Tibial nerve (tissue), 4 donors: ENCODE data around the gene CFAP161. TPM values are rescaled to one million over a fixed set of nuclear protein-coding genes. Genes with fewer than 3 reads are reported as not detected.

ENCODE experiments used
- DNase-seq, 2 donors: peaks; one replicate each; pipeline ENCODE4 v3.0.0-alpha.2; 2019; ENCODE audit warnings: low spot score in 2 of 2
- H3K27ac ChIP-seq, 4 donors: fragments of 200-600 bp; sonication (generic) in 3 of 4; one replicate each; pipeline ENCODE4 v1.5.1; 2017 to 2019; ENCODE audit warnings: mild to moderate bottlenecking in 1 of 4
- H3K27me3 ChIP-seq, 2 donors: fragments of 200-600 bp; sonication (generic) in 1 of 2; one replicate each; pipeline versions ENCODE4 v1.5.1 to v1.6.0; 2017 to 2019
- H3K36me3 ChIP-seq, 3 donors: fragments of 200-600 bp; sonication (generic); one replicate each; pipeline ENCODE4 v1.5.1; 2018 to 2019
- H3K4me1 ChIP-seq, 4 donors: fragments of 200-600 bp; sonication (generic) in 3 of 4; one replicate each; pipeline ENCODE4 v1.5.1; 2017 to 2019
- H3K4me3 ChIP-seq, 4 donors: fragments of 200-600 bp; sonication (generic) in 3 of 4; one replicate each; pipeline ENCODE4 v1.5.1; 2017 to 2019; ENCODE audit warnings: mild to moderate bottlenecking in 1 of 4, moderate library complexity in 1 of 4
- H3K9me3 ChIP-seq, 4 donors: fragments of 200-600 bp; sonication (generic) in 3 of 4; one replicate each; pipeline ENCODE4 v1.5.1; 2017 to 2019
- EP300 ChIP-seq, 2 donors: sonication (generic); formaldehyde crosslinking; IDR thresholded peaks; one replicate each; pipeline ENCODE4 v1.6.1; 2017; ENCODE audit warnings: antibody characterized with exemption in 2 of 2, mild to moderate bottlenecking in 1 of 2
- POLR2A ChIP-seq, 2 donors: fragments of 450-650 bp; IDR thresholded peaks; one replicate each; pipeline ENCODE4 v1.6.1; 2017; ENCODE audit warnings: antibody characterized with exemption in 2 of 2, mild to moderate bottlenecking in 2 of 2, moderate library complexity in 2 of 2
- WGBS, 2 donors: methylation state at CpG; one replicate each; pipeline ENCODE4 v1.1.5; 2018; 5-methylcytosine and 5-hydroxymethylcytosine counted together
- total RNA-seq, 4 donors: library from RNA; depleted of rRNA; stranded (reverse); fragments of >200 nt; gene quantifications; one replicate each; pipeline ENCODE4 v1.1.0, GENCODE V29; 2016
- TF ChIP-seq, protein P1 (sequence below), 5 experiments: fragments of 200-600 bp in 3 of 5; fragments of 450-650 bp in 2 of 5; sonication (generic) in 3 of 5; IDR thresholded peaks; one replicate each; pipeline ENCODE4 v1.5.1; 2016 to 2019; ENCODE audit warnings: antibody characterized with exemption in 5 of 5, mild to moderate bottlenecking in 3 of 5, moderate library complexity in 2 of 5

Gene CFAP161
- total RNA-seq, 4 donors from 2014 or later: 0.39 to 0.90 (median 0.63) TPM; not detected in 1

DNA sequence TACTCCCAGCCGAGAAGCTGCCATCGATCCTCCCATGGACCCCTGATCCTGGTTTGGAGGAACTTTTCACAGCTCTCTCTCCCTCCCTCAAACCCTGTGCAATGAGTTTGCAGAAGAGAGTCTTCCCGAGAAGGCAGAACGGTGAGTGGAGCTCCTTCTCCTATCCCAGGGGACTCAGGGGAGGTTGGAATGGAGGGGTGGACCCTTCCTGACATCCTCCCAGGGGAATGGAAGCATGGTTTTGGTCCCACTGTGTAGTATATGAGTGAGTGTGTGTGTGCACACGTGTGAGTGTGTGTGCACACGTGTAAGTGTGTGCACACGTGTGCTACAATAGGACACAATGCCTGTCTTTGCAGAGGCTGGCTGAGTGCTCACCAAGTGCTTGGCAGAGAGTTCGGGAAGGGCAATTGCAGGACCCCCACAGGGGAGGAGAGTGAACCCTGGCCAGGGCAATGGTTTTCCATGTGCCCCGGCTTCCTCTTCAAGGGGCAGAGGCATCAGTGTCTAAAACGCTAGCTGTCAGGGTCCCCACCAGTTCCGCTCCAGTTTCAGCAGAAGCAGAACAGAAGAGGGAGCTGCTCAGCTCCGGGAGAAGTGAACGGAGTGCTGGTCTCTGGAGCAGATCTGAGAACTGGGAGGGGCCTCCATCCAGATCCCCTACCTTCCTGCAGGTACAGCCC, 48.8 kb downstream of the CFAP161 start:
- Histone ChIP-seq H3K27me3 (no peaks in the 10 kb centered on the region), H3K4me3 (peak overlapping the region; percentile 18 to 53 (median 32)), H3K36me3 (no peaks in the 10 kb centered on the region), H3K27ac (peak overlapping the region; percentile 22 to 85 (median 80)), H3K4me1 (peaks cover 0 to 45% (median 0%) of the 10 kb centered on the region in 4 donors), H3K9me3 (no peaks in the 10 kb centered on the region)
- DNase-seq: no peak
- TF ChIP-seq EP300 (IDR thresholded peaks at IDR 0.05) (no peak), POLR2A (IDR thresholded peaks at IDR 0.05) (no peak)
- TF ChIP-seq, protein P1, sequence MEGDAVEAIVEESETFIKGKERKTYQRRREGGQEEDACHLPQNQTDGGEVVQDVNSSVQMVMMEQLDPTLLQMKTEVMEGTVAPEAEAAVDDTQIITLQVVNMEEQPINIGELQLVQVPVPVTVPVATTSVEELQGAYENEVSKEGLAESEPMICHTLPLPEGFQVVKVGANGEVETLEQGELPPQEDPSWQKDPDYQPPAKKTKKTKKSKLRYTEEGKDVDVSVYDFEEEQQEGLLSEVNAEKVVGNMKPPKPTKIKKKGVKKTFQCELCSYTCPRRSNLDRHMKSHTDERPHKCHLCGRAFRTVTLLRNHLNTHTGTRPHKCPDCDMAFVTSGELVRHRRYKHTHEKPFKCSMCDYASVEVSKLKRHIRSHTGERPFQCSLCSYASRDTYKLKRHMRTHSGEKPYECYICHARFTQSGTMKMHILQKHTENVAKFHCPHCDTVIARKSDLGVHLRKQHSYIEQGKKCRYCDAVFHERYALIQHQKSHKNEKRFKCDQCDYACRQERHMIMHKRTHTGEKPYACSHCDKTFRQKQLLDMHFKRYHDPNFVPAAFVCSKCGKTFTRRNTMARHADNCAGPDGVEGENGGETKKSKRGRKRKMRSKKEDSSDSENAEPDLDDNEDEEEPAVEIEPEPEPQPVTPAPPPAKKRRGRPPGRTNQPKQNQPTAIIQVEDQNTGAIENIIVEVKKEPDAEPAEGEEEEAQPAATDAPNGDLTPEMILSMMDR (IDR thresholded peaks at IDR 0.05): peak in 1 of 5 experiments; percentile 35
- 5 to 9% methylated on average over 13 of the region's 13 CpGs for WGBS, 2 donors

DNA sequence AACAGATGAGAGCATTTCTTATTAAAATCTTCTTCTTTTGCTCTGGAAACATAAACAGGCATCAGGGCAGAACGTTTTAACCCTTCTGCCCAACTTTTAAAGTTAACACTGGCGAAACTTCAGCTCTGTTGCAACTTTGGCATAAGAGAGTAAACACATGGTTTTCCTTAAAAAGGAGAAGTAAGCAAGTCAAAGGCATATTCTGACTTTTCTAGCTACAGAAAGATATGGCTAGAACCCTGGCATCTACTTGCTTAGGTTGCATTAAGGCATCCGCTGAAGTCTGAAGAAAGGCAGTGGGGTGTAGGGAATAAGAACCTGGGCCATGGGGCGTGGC, 49.3 kb downstream of the CFAP161 start:
- WGBS, 2 donors: 62 to 69% methylated on average over 4 of the region's 4 CpGs
- H3K9me3 ChIP-seq: no peaks in the 10 kb centered on the region
- peak overlapping the region; percentile 18 to 53 (median 32) for H3K4me3 ChIP-seq
- no peaks in the 10 kb centered on the region for H3K27me3 ChIP-seq
- TF ChIP-seq POLR2A (IDR thresholded peaks at IDR 0.05) (no peak), EP300 (IDR thresholded peaks at IDR 0.05) (no peak)
- TF ChIP-seq, protein P1 (IDR thresholded peaks at IDR 0.05): no peak
- no peak for DNase-seq
- peaks cover 0 to 50% (median 0%) of the 10 kb centered on the region in 4 donors for H3K4me1 ChIP-seq
- H3K27ac ChIP-seq: peak overlapping the region; percentile 22 to 85 (median 80)
- H3K36me3 ChIP-seq: no peaks in the 10 kb centered on the region

DNA sequence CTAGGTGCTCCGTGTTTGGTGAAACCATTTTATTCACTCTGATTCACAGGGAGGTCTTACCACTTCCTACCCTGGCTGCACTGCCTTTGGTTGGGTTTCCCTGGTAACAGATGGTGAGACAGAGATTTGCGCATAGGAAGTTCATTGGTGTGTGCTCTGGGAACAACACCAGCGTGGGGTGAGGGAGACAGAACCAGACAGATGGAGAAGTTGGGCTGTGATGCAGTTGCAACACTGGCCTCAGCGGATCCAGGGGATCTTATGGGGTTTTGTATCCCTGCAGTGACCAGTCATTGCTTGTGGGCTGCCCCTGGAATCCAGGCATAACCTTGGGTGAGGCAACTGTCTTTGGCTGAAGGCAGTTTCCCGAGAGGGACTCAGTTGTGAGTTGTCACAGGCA, 50.1 kb downstream of the CFAP161 start:
- H3K36me3 ChIP-seq: no peaks in the 10 kb centered on the region
- TF ChIP-seq POLR2A (IDR thresholded peaks at IDR 0.05): no peak
- TF ChIP-seq, protein P1 (IDR thresholded peaks at IDR 0.05): no peak
- peak in 1 of 2 donors; percentile 6 for TF ChIP-seq EP300 (IDR thresholded peaks at IDR 0.05)

DNA sequence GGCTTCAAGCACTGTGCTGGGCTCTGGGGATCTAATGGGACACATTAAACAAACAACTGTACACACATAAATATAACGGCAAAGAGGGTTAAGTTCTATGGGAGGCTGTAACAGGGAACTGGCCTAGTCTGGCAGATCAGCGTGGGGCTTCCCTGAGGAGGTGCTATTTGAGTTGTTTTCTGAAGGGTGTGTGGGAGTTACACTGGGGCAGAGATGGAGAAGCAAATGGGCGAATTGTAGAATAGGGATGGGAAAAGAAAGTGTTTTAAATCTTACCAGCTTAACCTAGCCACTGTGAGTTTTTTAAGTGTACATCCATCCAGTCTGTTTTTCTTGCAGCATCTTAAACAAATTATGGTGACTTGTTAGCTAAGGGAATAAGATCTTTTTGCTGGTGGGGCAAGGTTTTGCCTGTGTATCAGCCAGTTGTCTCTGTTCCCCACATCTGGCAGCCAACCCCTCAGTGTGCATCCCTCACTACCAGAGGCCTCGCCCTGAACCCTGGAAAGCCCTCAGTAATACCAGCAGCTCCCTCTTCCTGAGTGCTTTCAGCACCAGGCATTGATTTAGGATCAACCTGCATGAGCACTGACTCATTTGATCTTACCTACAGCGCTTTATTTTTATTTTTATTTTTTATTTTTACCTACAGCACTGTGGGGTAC, 51.7 kb downstream of the CFAP161 start:
- peak overlapping the region in 3 of 4 donors; percentile 33 to 85 (median 85) for H3K27ac ChIP-seq
- peak overlapping the region in 1 of 4 donors; percentile 53 for H3K4me3 ChIP-seq
- no peaks in the 10 kb centered on the region for H3K9me3 ChIP-seq
- DNase-seq: peak in 1 of 2 donors; percentile 2
- TF ChIP-seq EP300 (IDR thresholded peaks at IDR 0.05): no peak
- no peak for TF ChIP-seq POLR2A (IDR thresholded peaks at IDR 0.05)
- TF ChIP-seq, protein P1 (IDR thresholded peaks at IDR 0.05): no peak
- 72 to 78% methylated on average over 5 of the region's 5 CpGs for WGBS, 2 donors
- H3K4me1 ChIP-seq: peaks cover 0 to 73% (median 11%) of the 10 kb centered on the region in 4 donors
- H3K36me3 ChIP-seq: no peaks in the 10 kb centered on the region
- no peaks in the 10 kb centered on the region for H3K27me3 ChIP-seq

More for the DNA sequence above, 50.1 kb downstream of the CFAP161 start:
- Histone ChIP-seq H3K27me3 (no peaks in the 10 kb centered on the region), H3K4me1 (peaks cover 0 to 58% (median 1%) of the 10 kb centered on the region in 4 donors), H3K4me3 (peak overlapping the region in 3 of 4 donors; percentile 29 to 53 (median 35)), H3K27ac (peak overlapping the region; percentile 22 to 85 (median 80)), H3K9me3 (no peaks in the 10 kb centered on the region)
- 67 to 69% methylated on average over 4 to 5 of the region's 5 CpGs for WGBS, 2 donors
- DNase-seq: no peak

DNA sequence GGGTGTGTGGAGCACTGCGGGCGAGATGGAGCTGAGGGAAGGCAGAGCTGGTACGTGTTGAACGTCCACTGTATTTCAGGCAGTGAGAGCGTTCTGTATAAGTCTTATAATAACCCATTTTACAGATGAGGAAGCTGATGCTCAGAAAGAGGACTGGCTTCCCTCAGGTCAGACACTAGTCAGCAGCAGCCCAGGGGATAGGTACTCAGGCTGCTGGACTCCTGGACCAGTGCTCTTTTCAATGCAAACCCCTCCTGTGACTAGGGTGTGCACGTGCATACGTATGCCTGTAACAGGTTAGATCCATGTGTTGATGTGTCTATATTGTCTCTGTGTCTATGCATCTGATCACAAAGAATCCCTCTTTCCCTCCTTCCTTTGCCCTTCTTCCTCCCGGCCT, 54.3 kb downstream of the CFAP161 start:
- H3K9me3 ChIP-seq: no peaks in the 10 kb centered on the region
- no peak overlapping the region for H3K4me3 ChIP-seq
- no peak for DNase-seq
- H3K36me3 ChIP-seq: no peaks in the 10 kb centered on the region
- peak overlapping the region; percentile 20 to 89 (median 66) for H3K27ac ChIP-seq
- H3K4me1 ChIP-seq: peaks cover 0 to 58% (median 13%) of the 10 kb centered on the region in 4 donors
- WGBS, 2 donors: 92 to 93% methylated on average over 8 of the region's 8 CpGs
- TF ChIP-seq EP300 (IDR thresholded peaks at IDR 0.05) (no peak), POLR2A (IDR thresholded peaks at IDR 0.05) (no peak)
- TF ChIP-seq, protein P1 (IDR thresholded peaks at IDR 0.05): no peak
- H3K27me3 ChIP-seq: no peaks in the 10 kb centered on the region
